ENCODE data around the gene HSPA12B. TPM values are rescaled to one million over a fixed set of nuclear protein-coding genes. Genes with fewer than 3 reads are reported as not detected.
A peak's percentile ranks its signal among the peaks of the same experiment; 100 is the strongest.

The HSPA12B gene
- total RNA-seq, 2 experiments from 2014 or later: not detected

DNA sequence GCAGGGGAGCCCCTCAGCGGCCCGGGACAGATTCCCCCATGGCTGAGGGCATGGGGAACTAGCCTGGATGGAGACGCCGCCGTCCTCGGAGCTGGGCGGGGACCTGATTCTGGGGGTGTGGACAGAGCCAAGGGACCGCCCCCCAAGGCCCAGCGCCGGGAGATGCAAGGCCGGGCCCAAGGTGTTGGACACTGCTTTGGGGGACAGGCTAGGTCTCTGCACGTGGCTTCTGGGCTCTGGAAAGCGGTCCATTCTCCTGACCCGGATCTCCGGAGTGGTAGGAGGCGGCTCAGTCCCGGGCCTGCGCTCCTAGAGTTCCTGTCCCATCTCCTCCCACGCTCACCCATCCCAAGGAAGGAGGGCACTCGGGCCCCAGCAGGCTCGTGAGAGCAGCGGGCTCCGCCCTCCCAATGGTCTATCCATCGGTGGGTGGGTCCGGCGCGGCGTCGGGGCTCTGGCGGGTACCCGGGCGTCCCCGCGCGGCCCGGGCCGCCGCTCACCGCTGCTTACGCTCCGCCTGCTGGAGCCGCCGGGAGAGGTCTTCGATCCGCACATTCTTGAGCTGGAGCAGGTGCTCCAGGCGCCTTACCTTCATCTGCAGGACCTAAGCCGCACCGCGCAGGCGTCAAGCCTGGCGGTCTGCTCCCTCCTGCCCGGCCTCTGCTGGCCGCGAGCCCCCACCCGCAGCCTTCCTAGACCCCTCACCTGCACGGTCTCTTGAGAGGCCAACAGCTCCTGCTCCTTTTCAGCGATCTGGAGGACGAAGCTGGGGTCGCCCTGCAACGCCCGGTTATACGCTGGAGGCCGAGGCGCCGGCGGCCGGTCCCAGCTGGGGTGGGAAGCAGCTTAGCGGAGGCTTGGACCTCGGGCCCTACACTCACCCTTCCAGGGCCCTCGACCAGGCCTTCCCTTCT, 45.5 kb downstream of the HSPA12B start:
- Mint-ChIP-seq H3K36me3 (no peaks in the 10 kb centered on the region), H3K9me3 (no peaks in the 10 kb centered on the region), H3K4me1 (peaks cover 18% of the 10 kb centered on the region), H3K27ac (no peak overlapping the region), H3K27me3 (peaks cover 24% of the 10 kb centered on the region), H3K4me3 (peak overlapping the region; percentile 70)
- DNase-seq: peak; percentile 41

DNA sequence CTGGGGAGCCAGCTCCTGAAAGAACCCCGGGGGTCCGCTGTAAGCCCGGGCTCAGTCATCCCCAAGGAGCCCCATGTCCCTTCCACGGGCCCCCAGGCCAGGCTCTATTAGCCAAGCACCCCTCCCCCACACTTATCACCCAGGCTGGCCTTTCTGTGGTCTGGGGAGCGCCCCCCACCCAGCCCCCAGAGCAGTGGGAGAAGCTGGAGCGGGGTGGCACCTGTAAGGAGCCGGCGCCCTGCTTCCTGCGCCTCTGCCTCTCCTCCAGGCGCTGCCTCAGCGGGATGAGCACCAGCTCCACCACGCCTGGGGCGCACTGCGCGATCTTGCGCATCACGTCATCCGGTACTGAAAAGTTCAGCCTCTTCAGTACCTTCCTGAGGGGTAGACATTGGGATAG, 46.5 kb downstream of the HSPA12B start:
- H3K27ac Mint-ChIP-seq: no peak overlapping the region
- no peaks in the 10 kb centered on the region for H3K9me3 Mint-ChIP-seq
- H3K4me3 Mint-ChIP-seq: no peak overlapping the region
- DNase-seq: no peak
- peaks cover 18% of the 10 kb centered on the region for H3K4me1 Mint-ChIP-seq
- peaks cover 24% of the 10 kb centered on the region for H3K27me3 Mint-ChIP-seq
- H3K36me3 Mint-ChIP-seq: peaks cover 2% of the 10 kb centered on the region

DNA sequence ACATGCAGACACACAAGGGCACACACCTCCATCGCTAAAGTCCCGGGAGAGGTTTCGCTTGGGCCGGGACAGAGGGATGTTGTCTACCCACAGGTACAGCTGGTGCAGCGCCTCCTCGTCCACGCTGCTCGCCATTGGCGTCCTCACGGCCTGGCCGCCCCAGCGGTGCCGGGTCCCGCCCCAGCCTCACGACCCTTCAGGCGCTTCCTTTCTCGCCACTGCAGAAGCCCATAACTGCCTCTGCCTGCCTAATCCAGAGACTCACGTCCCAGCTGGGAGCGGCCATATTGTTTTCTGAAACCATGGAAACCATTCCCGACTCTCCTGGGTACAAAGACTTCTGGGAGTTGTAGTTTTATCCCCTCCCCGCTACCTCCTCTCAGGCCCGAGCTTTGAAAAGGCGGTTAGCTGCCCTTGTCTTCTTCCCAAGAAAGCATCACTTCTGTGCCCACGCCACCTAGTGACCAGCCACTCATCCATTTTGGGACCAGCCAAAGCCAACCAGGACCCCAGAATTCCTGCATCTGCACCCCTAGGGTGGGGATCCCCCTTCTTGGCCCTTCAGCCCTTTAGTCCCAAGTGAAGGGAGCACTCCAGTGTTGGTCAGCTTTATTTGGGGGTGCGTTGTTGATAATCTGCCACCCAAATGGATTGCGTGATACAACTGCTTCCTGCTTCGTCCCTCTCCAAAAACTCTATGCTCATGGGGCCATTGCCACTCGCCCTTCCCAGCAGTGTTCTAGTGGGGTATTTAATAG, 48.8 kb downstream of the HSPA12B start, which contains the start of gene SPEF1:
Gene SPEF1, minus strand, starts transcription at position 296 of the 758 bp plus-strand sequence. Its CDS starts 161 bp downstream, at position 135.
- Mint-ChIP-seq H3K4me1 (peaks cover 25% of the 10 kb centered on the region), H3K27ac (no peak within 1 kb of the TSS), H3K27me3 (peaks cover 24% of the 10 kb centered on the region), H3K4me3 (peak within 1 kb of the TSS; percentile 27), H3K36me3 (peaks cover 10% of the 10 kb centered on the region), H3K9me3 (no peaks in the 10 kb centered on the region)
- peak; percentile 43 for DNase-seq

DNA sequence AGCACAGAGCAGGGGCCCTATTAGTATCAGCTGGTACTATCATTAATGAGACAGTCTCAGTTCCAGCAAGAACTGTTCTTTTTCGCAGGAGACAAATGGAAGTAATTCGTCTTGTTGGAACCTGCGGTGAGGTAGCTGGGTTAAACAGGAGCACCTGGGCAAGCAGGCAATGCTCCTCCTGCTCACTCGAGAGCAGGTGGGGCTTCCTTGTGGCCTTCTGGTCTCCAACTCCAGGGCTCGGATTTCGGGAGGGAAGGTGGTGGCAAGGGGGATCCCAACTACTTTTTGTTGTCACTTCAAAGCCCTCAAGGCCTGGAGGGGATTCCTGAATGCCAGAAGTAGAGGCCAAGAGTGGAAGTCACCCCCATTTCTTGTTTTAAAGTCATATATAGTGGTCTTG, 50.1 kb downstream of the HSPA12B start:
- Mint-ChIP-seq H3K4me1 (peaks cover 25% of the 10 kb centered on the region), H3K36me3 (peaks cover 10% of the 10 kb centered on the region)

DNA sequence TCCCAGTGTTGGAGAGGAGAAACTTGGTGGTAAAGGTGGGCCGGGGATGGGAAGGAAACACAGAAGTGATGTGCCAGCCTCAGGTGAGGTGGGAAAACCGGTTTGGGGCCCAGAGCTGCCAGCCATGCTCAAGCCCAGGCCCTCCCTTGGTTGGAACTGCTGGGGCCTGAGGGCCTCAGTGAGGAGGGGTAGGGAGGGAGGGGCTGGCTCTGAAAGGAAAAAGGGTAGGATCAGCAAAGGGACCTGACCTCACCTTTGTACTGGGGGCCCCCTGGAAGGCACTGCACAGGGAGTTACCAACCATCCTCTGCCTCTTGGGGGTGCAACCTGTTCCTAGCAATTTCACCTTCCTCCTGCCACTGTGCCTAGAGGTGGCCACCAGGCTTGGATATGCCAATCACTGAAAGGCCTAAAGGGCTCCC, 50.6 kb downstream of the HSPA12B start:
- Mint-ChIP-seq H3K27ac (peak overlapping the region; percentile 49), H3K36me3 (peaks cover 10% of the 10 kb centered on the region), H3K4me1 (peaks cover 26% of the 10 kb centered on the region), H3K27me3 (peaks cover 16% of the 10 kb centered on the region), H3K9me3 (no peaks in the 10 kb centered on the region), H3K4me3 (no peak overlapping the region)
- DNase-seq: no peak

More for the DNA sequence above, 50.1 kb downstream of the HSPA12B start:
- Mint-ChIP-seq H3K27ac (no peak overlapping the region), H3K9me3 (no peaks in the 10 kb centered on the region), H3K4me3 (no peak overlapping the region), H3K27me3 (peaks cover 16% of the 10 kb centered on the region)
- DNase-seq: no peak

DNA sequence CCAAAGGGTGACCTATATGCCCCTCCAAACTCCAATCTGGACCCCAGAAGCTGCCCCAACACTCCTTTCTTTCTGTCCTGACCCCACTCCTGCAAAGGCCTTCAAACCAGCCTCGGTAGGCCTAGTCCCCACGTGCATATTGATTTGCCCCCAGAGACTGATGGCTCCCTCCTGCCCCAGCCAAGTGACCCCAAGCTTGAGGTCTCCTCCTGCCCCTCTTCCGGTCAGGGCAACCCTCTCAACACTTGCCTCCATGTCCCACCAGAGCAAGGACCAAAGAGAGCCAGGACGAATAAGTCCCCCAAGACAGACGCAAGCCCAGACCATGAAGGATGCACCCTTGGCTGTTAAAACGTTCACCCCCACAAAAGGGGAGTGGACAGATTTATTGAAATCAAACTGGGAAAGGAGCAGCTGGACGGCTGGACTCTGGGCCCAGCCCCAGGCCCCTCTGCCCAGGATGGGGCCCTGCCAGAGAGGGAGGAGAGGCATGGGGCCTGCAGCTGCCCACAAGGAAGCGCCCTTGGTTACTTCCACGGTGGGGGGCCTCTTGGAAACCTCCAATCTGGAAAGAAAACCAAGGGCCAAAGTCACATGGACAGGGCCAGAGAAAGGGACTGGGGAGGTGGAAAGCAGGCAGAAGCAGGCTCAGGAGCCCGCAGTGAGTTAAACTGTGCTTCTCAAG, 51.2 kb downstream of the HSPA12B start:
- peaks cover 27% of the 10 kb centered on the region for H3K4me1 Mint-ChIP-seq
- H3K9me3 Mint-ChIP-seq: no peaks in the 10 kb centered on the region
- no peak for DNase-seq
- peak overlapping the region; percentile 49 for H3K27ac Mint-ChIP-seq
- H3K36me3 Mint-ChIP-seq: peaks cover 10% of the 10 kb centered on the region
- H3K27me3 Mint-ChIP-seq: peaks cover 12% of the 10 kb centered on the region
- H3K4me3 Mint-ChIP-seq: no peak overlapping the region

DNA sequence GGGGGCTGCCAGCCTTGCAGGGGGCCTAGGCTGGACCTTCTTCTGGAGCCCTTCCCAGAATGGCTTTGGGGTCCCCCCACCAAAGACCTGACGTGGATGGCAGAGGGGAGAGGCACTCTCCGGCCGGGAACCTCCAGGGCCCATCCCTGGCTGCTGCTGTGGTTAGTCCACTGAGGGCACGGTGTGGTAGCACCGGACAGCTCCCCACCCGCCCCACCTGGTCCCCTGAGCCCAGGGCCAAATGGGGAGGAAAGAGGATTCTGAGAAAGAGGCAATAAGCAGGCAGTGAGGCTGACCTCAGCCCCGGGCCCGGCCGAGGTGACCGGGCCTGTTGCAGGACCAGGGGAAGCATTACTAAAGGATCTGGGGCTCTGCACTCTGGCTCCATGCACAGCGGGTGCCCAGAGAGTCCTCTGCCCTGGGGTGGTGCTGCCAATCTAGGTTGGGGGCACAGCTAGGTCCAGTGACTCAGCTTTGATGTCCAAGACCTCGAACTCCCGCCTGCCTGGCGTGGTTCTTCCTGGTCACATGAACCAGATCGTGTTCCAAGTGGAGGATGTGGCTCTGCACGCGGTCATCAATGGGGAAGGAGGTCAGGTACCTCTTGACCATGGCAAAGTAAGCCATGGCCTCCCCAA, 51.9 kb downstream of the HSPA12B start:
- peak overlapping the region; percentile 62 for H3K4me3 Mint-ChIP-seq
- peaks cover 10% of the 10 kb centered on the region for H3K36me3 Mint-ChIP-seq
- H3K4me1 Mint-ChIP-seq: peaks cover 32% of the 10 kb centered on the region
- DNase-seq: no peak
- peaks cover 6% of the 10 kb centered on the region for H3K27me3 Mint-ChIP-seq
- peak overlapping the region; percentile 50 for H3K27ac Mint-ChIP-seq
- H3K9me3 Mint-ChIP-seq: no peaks in the 10 kb centered on the region

DNA sequence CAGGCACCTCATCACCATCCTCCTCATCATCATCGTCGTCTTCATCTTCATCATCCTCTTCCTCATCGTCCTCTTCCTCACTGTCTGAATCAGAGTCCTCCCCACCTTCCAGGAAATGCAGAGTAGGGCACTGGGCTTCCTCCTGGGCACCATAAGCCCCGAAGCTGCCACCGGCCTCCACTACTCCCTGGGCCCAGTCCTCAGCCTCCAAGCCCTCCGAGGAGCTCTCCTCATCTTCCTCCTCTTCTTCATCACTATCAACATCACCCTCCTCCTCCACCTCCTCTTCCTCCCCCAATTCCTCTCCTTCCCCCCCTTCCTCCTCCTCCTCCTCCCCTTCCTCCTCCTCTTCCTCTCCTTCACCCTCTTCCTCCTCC, 52.4 kb downstream of the HSPA12B start:
- no peaks in the 10 kb centered on the region for H3K9me3 Mint-ChIP-seq

DNA sequence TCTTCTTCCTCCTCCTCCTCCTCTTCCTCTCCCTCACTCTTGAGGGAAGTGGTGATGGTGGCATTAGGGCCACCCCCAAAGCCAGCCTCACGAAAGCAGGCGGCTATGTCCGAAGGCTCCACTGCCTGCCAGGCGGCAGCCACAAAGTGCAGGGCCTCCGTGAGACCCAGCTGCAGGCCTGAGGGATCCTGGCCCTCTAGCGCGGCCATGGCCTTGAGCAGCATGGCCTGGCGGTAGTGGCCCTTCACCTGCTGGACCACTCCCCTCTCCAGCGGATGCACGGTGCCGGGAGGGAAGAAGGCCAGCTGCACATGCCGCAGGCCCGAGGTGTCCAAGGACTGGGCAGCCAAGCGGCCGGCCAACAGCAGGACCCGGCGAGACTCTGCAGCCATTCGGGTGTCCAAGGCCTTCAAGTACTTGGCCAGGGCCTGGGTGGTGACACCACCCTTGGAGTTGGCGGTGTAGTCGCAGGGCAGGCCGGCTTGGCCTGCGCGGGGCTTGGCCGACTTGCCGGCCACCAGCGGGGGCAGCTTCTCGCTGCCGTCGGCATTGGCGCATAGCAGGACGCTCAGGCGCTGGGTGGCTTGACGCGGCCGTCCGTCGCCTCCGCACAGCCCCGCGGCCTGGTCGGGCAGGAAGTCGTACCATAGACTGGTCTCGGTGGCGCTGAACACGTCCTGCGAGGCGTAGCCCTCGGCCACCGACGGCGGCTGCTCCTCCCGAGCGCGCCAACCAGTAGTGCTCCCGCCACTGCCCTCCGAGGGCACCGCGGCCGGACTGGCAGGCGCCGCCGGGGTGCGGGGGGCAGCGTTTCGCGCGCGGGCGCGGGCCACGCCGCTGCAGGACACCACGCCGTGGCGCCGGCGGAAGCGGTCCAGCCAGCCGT, 53.0 kb downstream of the HSPA12B start:
- Mint-ChIP-seq H3K4me1 (peaks cover 32% of the 10 kb centered on the region), H3K27ac (peak overlapping the region; percentile 49), H3K27me3 (no peaks in the 10 kb centered on the region), H3K4me3 (peak overlapping the region; percentile 62), H3K36me3 (peaks cover 10% of the 10 kb centered on the region), H3K9me3 (no peaks in the 10 kb centered on the region)
- DNase-seq: no peak

More for the DNA sequence above, 52.4 kb downstream of the HSPA12B start:
- Mint-ChIP-seq H3K36me3 (peaks cover 10% of the 10 kb centered on the region), H3K27ac (peak overlapping the region; percentile 50), H3K4me1 (peaks cover 32% of the 10 kb centered on the region), H3K27me3 (peaks cover under 1% of the 10 kb centered on the region), H3K4me3 (peak overlapping the region; percentile 62)
- DNase-seq: no peak

DNA sequence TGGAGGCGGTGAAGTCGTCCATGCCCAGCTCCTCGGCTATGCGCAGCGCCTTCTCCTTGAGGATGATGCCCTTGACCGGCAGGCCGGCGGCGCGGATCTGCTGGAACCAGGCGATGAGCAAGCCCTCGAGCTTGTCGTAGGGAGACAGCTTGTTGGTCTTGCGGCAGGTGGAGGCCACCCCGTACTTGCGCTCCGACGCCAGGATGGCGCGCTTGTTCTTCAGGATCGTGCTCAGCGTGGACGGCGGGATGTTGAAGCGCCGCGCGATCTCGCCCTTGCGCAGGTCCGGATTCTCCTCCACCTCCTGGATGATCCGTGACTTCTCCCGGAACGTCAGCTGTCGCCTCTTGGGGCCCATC, 53.6 kb downstream of the HSPA12B start:
- peaks cover 10% of the 10 kb centered on the region for H3K36me3 Mint-ChIP-seq
- no peaks in the 10 kb centered on the region for H3K27me3 Mint-ChIP-seq
- peaks cover 30% of the 10 kb centered on the region for H3K4me1 Mint-ChIP-seq
- H3K9me3 Mint-ChIP-seq: no peaks in the 10 kb centered on the region
- H3K4me3 Mint-ChIP-seq: peak overlapping the region; percentile 82
- H3K27ac Mint-ChIP-seq: peak overlapping the region; percentile 80
- DNase-seq: peak; percentile 49

DNA sequence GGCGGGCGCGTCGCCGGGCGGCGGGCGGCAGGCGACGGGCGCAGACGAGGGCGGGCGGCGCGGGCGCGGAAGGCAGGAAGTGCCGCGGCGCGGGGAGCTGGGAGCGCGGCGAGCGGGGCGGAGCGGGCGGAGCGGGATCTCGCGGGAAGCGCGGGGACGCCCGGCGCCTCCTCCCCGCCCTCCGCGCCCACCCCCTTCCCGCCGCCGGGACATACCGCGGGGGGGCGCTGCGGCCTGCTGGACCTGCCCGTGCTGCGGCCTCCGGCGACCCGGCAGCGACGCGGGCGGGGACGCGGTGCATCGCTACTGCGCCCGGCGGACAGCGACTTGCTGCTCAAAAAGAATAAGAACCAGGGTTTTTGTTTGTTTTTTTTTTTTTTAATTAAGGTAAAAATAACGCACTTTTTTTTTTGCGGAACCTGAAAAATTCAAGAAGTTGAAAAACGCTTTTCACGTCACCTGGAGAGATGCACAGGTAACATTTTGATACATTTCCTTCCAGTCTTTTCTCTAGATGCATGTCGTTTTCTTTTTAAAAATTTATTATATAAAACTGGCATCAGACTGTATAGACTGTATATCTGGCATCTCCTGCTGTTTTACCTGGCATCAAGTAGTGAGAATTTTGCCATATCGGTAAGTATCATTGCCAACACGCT, 54.3 kb downstream of the HSPA12B start, which contains the start of gene CENPB:
Gene CENPB, minus strand, starts transcription at position 76 of the 659 bp plus-strand sequence. CDS start 257 bp downstream, outside the sequence.
- H3K36me3 Mint-ChIP-seq: peaks cover 10% of the 10 kb centered on the region
- peak within 1 kb of the TSS; percentile 80 for H3K27ac Mint-ChIP-seq
- peak; percentile 95 for DNase-seq
- no peaks in the 10 kb centered on the region for H3K9me3 Mint-ChIP-seq
- no peaks in the 10 kb centered on the region for H3K27me3 Mint-ChIP-seq
- H3K4me3 Mint-ChIP-seq: peak within 1 kb of the TSS; percentile 82
- H3K4me1 Mint-ChIP-seq: peaks cover 24% of the 10 kb centered on the region

DNA sequence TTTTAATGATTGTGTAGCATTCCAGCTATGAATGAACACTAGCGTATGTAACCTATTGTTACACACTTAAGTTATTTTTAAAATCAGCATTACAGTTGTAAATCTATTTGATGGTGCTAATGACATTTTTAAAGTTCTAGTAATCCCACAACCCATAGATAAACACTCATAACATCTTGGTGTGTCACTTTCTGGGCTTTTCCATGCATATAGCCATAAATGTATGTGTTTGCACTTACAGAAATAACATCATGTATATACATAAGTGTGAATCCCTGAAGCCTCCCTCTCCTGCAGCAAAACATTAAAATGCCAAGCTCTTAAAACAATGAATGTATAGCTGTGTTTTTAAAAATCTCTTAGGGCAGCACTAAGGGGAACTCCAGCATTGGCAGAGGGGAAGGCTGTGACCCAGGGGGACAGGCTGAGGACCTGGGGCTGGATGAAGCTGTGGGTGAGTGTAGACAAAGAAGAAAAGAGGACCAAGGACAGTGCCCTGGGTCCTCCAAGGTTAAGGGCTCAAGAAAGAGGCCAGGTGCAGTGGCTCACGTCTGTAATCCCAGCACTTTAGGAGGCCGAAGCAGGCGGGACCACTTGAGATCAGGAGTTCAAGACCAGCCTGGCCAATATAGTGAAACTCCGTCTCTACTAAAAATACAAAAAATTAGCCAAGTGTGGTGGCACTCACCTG, 55.0 kb downstream of the HSPA12B start:
- no peak for DNase-seq
- peak overlapping the region; percentile 68 for H3K4me3 Mint-ChIP-seq
- H3K27ac Mint-ChIP-seq: no peak overlapping the region
- peaks cover 23% of the 10 kb centered on the region for H3K4me1 Mint-ChIP-seq
- H3K27me3 Mint-ChIP-seq: no peaks in the 10 kb centered on the region
- peaks cover 10% of the 10 kb centered on the region for H3K36me3 Mint-ChIP-seq
- no peaks in the 10 kb centered on the region for H3K9me3 Mint-ChIP-seq

DNA sequence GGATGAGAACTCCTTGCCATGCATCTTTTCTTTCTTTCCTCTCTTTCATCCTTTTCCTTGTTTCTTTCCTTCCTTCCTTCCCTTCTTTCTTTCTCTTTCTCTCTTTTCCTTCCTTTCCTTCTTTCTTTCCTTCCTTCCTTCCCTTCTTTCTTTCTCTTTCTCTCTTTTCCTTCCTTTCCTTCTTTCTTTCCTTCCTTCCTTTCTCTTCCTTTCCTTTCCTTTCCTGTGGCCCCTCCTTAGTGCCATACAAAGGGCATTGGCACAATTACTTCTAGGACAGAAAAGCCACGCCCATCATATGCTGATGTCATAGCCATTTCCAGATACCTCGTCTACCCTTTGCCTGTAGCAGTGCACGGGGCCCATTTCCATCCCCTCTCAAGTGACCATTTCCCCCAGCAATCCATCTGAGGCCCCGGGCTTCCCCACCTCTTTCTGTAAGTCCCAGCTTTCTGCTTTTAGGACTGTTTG, 56.2 kb downstream of the HSPA12B start:
- H3K9me3 Mint-ChIP-seq: no peaks in the 10 kb centered on the region
- no peak overlapping the region for H3K27ac Mint-ChIP-seq

More for the DNA sequence above, 56.2 kb downstream of the HSPA12B start:
- no peak overlapping the region for H3K4me3 Mint-ChIP-seq
- H3K36me3 Mint-ChIP-seq: peaks cover 9% of the 10 kb centered on the region
- DNase-seq: no peak
- peaks cover 21% of the 10 kb centered on the region for H3K4me1 Mint-ChIP-seq
- no peaks in the 10 kb centered on the region for H3K27me3 Mint-ChIP-seq
